Inferior parietal cortex (tissue), 1 donor: ENCODE results near the gene IFT74.
A peak's percentile ranks its signal among the peaks of the same experiment; 100 is the strongest.

Experiments
- DNase-seq: peaks from one replicate; pipeline ENCODE4 v3.0.0-alpha.2; 2016; ENCODE audit errors: extremely low spot score

The IFT74 gene

DNA sequence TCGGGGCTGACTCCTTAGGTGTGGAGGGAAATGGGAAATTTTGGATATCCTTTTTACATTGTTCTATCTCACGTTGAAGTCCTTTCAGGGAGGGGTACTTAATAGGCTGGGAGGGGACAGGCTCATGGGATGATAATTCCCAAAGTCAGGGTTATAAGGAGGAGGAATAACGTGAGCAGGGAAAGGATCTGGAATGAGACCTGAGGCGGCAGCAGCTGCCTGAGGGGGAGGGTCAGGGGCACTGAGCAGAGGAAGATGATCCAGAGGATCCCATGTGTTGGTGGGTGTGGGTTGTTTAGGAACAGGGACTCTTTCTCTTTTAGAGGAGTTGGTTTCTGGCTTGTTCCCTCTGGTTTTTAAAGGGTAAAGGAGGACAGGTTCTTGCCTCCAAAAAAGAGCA is 18.7 kb downstream of the IFT74 start:
- no peak for DNase-seq

DNA sequence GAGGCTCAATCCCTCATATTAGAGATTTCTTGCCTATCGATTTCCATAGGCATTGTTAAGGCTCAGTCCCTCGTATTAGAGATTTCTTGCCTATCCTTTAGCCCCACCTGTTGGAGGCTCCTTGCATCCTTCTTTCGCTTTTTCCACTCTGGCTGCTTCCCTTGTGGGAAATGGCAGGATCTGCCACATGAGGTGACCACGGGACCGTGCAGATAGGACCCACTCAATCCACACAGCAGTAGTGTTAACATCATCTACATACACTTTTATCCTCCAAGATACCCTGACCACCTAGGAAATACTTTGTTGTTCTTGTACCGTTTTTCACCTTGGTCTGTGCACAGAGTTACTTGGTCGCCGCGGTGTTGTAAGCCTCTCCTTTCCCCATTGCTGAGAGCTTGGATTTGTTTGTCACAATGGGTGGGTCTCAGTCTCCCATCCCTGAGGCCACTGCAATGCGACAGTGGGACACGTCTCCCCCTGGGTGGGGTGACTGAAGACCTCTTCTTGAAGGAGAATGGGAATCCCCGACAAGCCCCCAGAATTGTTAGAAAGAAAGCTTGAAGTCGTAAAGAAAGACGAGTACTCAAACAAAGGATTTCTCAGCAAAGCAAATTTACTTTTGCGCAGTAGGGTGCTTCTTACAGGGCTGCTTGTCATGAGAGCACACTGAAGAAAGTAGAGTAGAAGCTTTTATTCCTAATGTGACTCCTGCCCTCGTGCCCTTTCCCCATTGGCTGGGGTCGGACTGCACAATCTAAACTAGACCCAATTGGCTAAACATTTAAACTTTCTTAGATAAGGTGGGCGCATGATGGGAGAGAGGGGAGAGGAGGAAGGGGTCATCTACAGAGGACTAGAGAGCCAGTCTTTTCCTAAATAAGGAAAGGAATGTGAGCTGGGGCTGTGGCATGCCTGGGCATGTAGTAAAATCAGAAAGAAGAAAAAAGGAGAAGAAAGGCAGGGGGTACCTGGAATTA is 19.8 kb downstream of the IFT74 start:
- DNase-seq, result peak; percentile 20

DNA sequence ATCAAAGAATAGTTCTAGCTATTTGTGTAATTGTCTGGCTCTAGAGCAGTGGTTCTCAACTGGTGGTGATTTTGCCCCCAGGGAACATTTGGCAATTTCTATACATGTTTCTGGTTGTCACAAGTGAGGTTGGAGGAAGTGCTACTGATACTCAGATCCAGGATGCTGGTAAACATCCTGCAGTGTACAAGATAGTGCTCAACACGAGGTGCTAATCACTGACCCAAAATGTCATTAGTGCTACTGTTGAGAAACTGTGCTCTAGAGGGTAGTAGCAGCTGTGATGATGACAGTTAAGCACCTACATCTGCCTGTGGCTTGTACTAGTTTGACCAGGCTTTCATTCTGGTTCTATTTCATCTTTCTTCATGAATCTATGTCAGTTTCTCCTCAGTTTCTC is 27.1 kb downstream of the IFT74 start:
- DNase-seq, result no peak

DNA sequence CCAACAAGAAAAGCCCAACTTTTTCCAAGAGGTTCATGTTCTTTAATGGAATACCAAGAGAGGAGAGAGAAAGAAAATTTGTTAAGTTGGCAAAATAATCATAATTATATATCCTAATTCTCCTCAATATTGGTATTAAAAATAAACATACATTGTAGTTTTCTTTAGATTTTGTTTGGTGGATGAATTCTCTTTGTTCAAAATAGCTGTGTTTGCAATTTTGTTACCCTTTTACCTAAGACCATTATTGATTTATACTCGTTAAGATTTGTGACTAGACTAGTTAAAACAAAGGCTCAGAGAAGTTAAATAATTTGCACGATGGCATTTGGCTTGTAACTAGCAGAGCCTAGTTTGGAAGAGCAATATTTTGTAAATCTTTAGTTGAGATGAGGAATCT is 39.6 kb downstream of the IFT74 start:
- no peak for DNase-seq

DNA sequence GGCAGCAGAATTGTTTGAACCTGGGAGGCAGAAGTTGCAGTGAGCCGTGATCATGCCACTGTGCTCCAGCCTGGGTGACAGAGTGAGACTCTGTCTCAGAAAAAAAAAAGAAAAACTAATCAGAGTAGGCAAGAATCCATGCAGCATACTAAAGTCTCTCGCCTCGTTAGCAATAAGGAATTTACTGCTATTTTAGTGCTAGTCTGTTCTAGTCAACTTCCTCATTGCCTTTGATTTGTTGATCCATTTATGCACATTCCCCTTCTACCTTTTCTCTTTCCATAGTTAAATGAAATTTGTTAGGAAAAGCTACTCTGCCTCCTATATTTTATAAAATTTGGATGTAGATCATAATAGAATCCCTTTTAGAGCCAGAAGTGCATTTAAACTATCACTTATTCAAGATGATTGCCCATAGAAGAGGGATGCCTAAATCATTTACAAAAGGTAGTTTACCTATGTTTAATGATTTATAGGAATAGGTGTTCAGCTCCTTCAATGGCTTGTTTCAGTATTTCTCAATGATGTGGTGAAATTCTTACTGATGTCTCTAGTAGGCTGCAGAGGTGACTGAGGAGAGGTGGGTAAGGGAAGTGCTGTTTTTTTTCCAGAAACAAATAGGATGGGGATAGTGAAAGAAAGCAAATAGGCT is 47.3 kb downstream of the IFT74 start:
- DNase-seq, result no peak

DNA sequence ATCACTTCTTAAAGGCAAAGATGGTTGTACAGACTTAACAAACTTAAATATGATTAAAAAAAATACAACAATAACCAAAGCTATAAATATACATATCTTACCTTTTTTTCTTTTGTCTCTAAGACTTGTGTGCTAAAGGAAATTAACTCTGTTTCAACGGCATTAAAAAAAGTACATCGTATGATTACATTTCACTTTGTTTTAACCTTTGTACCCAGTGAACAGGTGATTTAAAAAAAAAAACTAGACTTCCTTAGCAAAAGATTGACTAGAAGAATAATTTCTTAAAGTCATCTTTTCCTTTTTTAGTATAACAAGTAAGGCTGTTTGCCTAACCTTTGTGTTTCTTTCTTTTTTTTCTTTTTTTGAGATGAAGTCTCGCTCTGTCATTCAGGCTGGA is 49.3 kb downstream of the IFT74 start, which contains the start of gene LRRC19:
Gene LRRC19 (minus strand): TSS at position 182 of the 400 bp plus-strand sequence. CDS start 5,978 bp downstream, outside the sequence.
- DNase-seq, result no peak

DNA sequence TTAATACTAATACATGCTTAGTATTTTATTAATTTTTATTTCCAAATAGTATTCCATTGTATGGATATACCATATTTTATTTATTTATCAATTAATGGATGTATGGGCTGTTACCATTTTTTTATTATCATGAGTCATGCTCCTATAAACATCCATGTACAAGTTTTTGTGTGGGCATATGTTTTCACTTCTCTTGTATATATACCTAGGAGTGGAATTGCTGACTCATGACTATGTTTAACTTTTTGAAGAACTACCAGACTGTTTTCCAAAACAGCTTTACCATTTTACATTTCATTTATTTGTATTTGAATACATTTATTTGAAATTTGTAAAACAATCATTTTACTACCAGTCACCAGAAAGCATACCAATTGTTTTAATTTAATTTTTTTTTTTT is 63.4 kb downstream of the IFT74 start:
- no peak for DNase-seq

DNA sequence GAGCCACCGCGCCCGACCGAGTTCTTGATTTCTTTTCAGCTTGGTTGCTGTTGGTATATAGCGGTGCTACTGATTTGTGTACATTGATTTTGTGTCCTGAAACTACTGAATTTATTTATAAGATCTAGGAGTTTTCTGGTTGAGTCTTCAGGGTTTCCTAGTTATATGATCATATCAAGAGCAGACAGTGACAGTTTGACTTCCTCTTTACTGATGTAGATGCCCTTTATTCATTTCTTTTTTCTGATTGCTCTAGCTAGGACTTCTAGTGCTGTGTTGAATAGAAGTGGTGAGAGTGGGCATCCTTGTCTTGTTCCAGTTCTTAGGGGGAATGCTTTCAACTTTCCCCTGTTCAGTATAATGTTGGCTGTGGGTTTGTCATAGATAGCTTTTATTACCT is 66.7 kb downstream of the IFT74 start:
- no peak for DNase-seq

DNA sequence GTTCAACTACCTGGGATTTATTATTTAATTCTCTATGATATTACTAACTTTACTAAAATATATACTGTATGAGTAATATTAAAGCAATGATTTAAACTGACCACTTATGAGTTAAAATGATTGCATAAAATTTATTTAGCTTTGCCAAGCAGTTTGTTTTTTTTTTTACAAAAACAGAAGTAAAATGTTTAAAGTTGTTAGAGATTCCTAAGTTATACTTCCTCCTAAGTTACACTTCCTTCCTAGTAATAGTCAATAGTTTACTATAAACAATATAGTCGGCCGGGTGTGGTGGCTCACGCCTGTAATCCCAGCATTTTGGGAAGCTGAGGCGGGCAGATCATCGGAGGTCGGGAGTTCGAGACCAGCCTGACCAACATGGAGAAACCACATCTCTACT is 73.0 kb downstream of the IFT74 start:
- DNase-seq, result no peak

DNA sequence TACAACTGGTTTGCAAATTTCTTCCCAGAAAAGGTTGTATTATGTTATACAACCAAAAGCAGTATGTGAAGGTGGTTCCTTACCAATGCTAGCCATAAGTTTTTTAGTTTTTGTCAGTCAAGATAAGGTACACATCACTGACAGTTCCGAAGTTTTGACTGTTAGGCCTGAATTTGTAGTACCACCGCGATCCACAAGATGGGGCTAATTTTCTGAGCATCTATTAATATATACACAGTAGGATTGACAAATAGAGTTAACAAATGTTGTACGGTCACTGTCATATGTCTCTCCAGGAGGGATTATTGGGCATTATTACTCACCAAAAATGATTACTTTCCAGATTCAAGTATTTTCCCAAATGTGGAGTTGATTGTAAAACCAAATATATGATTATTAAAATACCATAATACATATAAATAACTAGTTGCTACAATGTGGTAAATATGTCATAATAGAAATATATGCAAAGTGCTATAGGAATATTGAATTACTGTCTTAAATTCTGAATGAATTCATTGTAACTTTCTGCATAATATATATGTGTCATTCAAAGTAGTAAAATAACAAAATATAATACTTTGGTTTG is 77.7 kb downstream of the IFT74 start:
- peak; percentile 83 for DNase-seq

DNA sequence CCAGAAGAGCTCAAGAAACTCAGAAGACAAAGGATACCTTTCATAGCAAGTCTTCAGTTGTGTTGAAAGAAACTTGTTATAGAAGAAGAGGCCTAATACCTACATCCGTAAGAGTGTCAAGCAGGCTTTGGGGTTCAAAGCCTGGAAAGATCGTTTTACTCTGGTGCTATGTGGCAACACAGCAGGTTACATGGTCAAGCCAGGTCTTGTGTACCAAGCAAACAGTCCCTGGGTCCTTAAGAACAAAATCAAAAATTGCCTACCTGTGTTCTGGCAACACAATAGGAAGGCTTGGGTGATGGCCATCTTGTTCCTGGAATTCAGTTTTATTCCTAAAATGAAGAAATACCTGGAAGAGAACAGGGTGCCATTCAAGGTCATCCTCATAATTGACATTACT is 81.3 kb downstream of the IFT74 start:
- no peak for DNase-seq

DNA sequence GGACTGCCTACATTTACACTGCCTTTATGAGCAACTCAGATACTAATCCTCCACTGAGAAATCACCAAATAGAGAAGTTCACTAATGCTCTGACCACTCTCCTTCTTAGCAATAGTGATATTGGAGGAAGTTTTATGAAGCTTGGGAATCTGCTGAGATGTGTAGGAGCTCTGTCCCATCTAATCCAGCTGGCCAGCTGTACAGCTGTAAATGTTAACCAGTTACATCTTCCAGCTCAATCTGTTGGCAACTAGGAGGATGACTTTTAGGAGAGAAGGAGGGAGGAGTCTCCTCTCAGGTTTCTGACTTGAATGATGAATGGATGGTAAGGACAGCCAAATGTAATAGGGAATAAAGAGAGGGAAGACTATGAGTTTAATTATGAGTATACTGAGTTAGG is 85.5 kb downstream of the IFT74 start:
- no peak for DNase-seq

DNA sequence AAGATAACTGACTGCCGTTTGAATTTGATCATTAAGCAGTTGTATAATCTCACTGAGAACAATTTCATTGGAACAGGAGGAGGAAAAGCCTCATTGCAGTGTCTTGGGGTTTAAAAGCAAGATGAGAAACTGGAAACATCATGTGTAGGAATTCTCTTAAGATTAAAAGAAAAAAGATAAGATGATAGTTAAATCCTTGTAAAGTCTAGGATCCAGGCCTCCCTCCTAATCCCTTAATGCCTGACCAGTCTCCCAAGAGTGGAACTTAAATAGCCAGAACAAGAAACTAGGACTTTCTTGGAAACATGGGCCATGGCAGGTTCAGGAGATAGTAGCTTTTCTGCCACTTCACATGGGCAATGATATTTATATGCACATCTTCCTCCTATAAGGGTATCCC is 86.3 kb downstream of the IFT74 start:
- no peak for DNase-seq

DNA sequence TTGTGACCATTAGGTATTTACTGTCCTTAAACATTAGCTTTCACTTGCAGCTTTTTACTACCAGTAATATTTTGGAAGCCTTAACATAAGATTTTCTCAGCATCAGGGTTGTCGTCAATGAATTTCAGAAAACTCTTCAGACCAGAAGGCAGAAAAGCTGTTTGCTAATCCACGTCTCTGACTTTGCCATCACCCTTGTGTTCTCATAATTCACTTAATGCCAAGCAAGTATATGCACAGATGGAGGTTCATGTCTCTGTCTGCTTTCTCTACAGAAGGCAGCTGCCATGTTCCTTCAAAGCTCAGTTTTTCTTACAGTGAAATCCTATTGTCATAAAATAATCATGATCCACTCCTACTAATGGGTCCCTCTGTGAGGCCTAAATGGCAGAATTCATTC is 87.0 kb downstream of the IFT74 start:
- DNase-seq, result no peak

DNA sequence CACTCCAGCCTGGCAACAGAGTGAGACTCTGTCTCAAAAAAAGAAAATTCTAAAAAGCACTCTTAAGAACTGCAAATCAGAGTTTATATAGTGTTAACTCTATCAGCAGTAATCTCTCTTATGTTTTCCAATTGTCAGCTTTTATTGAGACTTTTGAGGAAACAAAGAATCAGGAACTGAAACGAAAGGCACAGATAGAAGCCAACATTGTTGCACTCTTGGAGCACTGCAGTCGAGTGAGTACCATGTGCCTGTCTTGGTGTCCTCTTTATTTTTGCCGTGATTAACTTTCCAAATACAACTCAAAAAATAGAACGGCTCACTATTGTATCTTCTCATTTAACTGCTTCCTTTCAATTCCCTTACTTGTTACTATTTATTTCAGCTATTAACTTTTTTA is 90.9 kb downstream of the IFT74 start:
- DNase-seq, result no peak

DNA sequence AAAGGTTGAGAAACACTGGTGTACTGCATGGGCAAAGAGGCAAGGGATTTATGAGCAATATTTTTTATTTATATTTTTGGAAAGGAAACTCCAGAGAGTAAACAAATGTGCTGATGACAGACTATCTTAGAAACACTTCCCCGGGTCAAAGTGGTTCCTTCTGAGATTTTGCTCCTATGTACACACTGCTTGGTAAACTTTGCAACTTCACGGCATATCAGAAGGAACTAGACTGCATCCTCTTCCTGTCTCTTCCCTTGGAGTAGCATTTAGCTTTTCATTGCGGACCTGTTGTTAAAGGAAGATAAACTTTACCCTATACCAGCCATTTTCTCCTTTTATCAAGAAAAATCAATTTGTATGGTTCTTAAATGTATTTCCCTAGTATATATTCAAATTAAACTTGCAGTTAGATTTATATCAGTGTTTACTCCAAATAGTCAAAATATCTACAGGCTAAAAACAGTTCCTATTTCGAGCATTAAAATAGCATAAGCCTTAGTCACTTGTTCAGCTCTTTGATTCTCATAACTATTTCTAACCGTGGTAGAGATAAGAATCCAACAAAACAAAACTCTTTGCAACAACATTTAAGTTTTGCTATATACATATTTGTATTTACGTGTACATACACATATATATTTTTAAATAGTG is 97.3 kb downstream of the IFT74 start:
- DNase-seq, result no peak

DNA sequence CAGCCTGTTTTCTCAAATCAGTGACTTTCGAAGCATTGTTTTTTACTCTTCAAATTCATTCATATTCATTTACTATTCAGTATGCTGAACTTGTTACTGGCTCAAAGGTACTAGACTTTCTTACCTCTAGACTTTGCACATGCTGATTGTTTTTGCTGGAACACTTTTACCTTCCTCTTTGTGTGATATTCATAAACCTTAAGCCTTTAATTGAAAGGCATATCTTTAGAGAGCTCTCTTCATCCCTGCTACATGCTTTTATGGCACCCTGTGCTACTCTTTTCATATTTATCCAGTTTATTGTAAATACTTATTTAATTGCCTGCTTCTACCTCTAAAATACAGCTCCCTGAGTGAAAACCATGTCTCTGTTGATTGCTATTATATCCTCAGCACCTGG is 97.9 kb downstream of the IFT74 start:
- DNase-seq, result no peak

DNA sequence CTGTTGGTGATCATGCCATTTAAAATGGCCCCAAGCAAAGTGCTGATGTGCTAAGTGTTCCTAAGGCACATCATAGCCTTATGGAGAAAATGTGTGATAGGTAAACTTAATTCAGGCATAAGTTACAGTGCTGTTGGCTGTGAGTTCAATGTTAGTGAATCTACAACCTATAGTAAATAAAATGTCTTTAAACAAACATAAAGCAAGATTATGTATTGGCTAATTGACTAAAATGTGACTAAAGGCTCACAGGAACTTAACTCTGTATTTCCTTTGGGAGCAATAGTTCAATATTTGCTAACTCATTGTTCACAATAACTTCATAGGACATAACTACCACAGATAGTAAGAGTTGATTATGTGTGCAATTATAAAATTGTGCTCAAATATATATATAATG is 98.6 kb downstream of the IFT74 start:
- DNase-seq, result no peak

DNA sequence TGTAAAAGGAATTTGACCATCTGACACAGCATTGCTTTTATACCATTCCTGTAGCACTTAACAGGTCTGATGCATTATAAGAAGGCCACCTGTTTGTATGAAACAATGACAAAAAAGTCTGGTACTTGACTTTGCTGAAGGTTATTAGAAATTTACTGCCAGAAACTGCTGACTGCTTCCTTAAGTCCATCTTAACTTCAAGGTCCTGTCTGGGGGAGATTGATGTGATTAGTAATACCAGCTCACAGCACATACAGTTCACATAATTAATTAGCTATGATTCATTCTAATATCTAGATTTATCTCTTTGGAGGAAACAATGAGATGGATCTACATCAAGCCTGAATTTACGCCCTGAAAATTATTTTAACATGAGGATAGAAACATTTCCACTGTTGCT is 103.2 kb downstream of the IFT74 start:
- DNase-seq, result no peak

DNA sequence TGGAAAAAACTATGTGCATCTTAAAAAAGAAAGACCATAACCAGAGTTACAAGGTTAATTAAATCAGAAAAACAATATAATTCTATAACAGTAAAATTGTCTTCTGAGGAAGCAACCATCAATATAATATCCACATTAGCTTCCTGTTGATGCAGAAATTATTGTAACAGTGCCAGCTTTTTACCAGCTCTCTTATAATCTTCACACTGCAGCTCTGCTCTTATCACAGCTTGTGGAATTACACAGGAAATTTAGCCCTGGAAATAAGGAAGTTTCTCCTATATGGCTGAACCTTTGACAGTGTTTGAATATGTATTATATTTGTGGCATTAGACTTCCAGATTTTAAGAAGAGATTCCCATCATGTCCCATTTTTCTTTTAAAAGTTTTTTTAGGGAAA is 103.7 kb downstream of the IFT74 start:
- no peak for DNase-seq

DNA sequence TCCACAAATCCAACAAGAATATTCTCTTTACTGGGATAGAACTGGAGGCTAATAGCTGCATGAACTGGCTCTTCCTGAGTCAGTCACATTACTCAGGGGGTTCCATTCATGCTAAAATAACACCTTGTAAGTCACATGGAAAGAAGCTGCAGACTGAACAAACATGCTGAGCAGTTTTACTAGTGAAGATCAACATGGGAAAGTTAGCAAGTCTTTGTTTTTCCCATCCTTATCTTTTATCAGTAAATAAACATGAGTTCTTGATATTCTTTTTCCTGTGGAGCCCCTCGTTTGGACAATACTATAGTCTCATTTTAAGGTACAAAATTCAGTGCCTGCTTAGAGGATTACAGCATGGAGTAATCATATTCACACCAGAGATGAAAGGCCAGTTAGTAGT is 109.1 kb downstream of the IFT74 start:
- DNase-seq, result no peak
